Endothelial cell of umbilical vein (primary cell): Measurements from ENCODE around the gene MINDY4. TPM values are rescaled to one million over a fixed set of nuclear protein-coding genes. Genes with fewer than 3 reads are reported as not detected.

ENCODE experiments used
- BruUV-seq: library from RNA; stranded (reverse); fragments of 400-500 nt; replicated peaks from 2 replicates; lab custom pipeline; 2021; lab: Mats Ljungman, UMichigan
- CTCF ChIA-PET: fragments of 300-600, 350-600 bp; sonication (Branson Sonifier 250); formaldehyde crosslinking; loops from one replicate; lab custom pipeline; 2021; ENCODE audit warnings: antibody characterized with exemption, inconsistent platforms; lab: Charles Lee
- POLR2A ChIA-PET: fragments of 300-600, 350-600 bp; sonication (Branson Sonifier 250); formaldehyde crosslinking; loops from one replicate; lab custom pipeline; 2021; ENCODE audit warnings: antibody characterized with exemption, inconsistent platforms; lab: Charles Lee
- DNase-seq: peaks from one replicate; pipeline ENCODE4 v3.0.0-alpha.2; 2011; ENCODE audit warnings: low read depth, low spot score
- FAIRE-seq: peaks from 2 replicates; lab custom pipeline; 2011; peaks lifted over from hg19 to GRCh38; lab: Jason Lieb, UNC
- H2AFZ ChIP-seq: 2 replicates; pipeline ENCODE4 v1.6.0; 2012; ENCODE audit warnings: low read depth, low read length, control low read depth, inconsistent platforms
- H3K27ac ChIP-seq: 2 replicates; pipeline ENCODE4 v1.5.1; 2011; ENCODE audit warnings: low read depth, mild to moderate bottlenecking, control low read depth, low read length, moderate library complexity; ENCODE audit not compliant: insufficient read depth
- H3K27me3 ChIP-seq, 2 experiments: 2 replicates each; pipeline versions ENCODE4 v1.6.0 to v1.6.1; 2011; ENCODE audit warnings: low read length in 2 of 2, mixed read lengths in 1 of 2; ENCODE audit not compliant: control insufficient read depth in 2 of 2, insufficient read depth in 2 of 2
- H3K36me3 ChIP-seq, 2 experiments: 2 replicates in 1 of 2; 3 replicates in 1 of 2; pipeline ENCODE4 v1.5.1; 2011; ENCODE audit warnings: low read length in 2 of 2, mild to moderate bottlenecking in 1 of 2, moderate library complexity in 1 of 2; ENCODE audit not compliant: control insufficient read depth in 2 of 2, insufficient read depth in 2 of 2; ENCODE audit errors: extremely low read depth in 1 of 2
- H3K4me1 ChIP-seq: 3 replicates; pipeline ENCODE4 v1.5.1; 2011; ENCODE audit warnings: mild to moderate bottlenecking, low read length; ENCODE audit not compliant: control insufficient read depth, insufficient read depth; ENCODE audit errors: extremely low read depth
- H3K4me2 ChIP-seq: 2 replicates; pipeline ENCODE4 v1.6.1; 2011; ENCODE audit warnings: low read length, control low read depth, mixed read lengths; ENCODE audit not compliant: insufficient read depth
- H3K4me3 ChIP-seq, 3 experiments: fragments of 200-600 bp in 1 of 3; sonication (generic), shearing (Covaris generic) in 1 of 3; replicated peaks in 1 of 3; 2 replicates each; pipeline ENCODE4 v1.5.1; 2011 to 2016; ENCODE audit warnings: control low read depth in 3 of 3, low read length in 3 of 3, mild to moderate bottlenecking in 2 of 3, inconsistent platforms in 1 of 3, low read depth in 1 of 3, moderate library complexity in 1 of 3; ENCODE audit not compliant: insufficient read depth in 1 of 3
- H3K79me2 ChIP-seq: 2 replicates; pipeline ENCODE4 v1.6.0; 2012; ENCODE audit warnings: low read length, inconsistent platforms; ENCODE audit not compliant: control insufficient read depth, insufficient read depth
- H3K9ac ChIP-seq: replicated peaks from 2 replicates; pipeline ENCODE3; 2011; ENCODE audit warnings: low read length, control low read depth; ENCODE audit not compliant: insufficient read depth; ENCODE audit errors: extremely low read depth
- H3K9me1 ChIP-seq: replicated peaks from 3 replicates; pipeline ENCODE4 v1.6.0; 2011; ENCODE audit warnings: mild to moderate bottlenecking, low read length; ENCODE audit not compliant: control insufficient read depth, insufficient read depth; ENCODE audit errors: extremely low read depth
- H3K9me3 ChIP-seq: replicated peaks from 2 replicates; pipeline ENCODE4 v1.5.1; 2012; ENCODE audit warnings: low read length, inconsistent platforms; ENCODE audit not compliant: control insufficient read depth, insufficient read depth
- H4K20me1 ChIP-seq: replicated peaks from 2 replicates; pipeline ENCODE3; 2011; ENCODE audit warnings: mild to moderate bottlenecking, low read length; ENCODE audit not compliant: control insufficient read depth, insufficient read depth; ENCODE audit errors: extremely low read depth
- CTCF ChIP-seq, 2 donors: IDR thresholded peaks; 1 replicate in 1 of 2; 2 replicates in 1 of 2; pipeline ENCODE4 v1.5.1; 2011; ENCODE audit warnings: low read length in 2 of 2, mild to moderate bottlenecking in 2 of 2, moderate library complexity in 2 of 2, control low read depth in 1 of 2, inconsistent platforms in 1 of 2, low read depth in 1 of 2; ENCODE audit not compliant: insufficient read depth in 1 of 2; ENCODE audit errors: extremely low read depth in 1 of 2
- EZH2 ChIP-seq: IDR thresholded peaks from 2 replicates; pipeline ENCODE4 v1.6.1; 2012; ENCODE audit warnings: borderline replicate concordance, low read depth, mild to moderate bottlenecking, moderate library complexity, low read length, inconsistent platforms; ENCODE audit not compliant: severe bottlenecking
- FOS ChIP-seq: IDR thresholded peaks from 2 replicates; pipeline ENCODE4 v1.6.1; 2011; ENCODE audit warnings: mild to moderate bottlenecking, low read length, moderate library complexity, borderline replicate concordance; ENCODE audit not compliant: insufficient read depth
- GATA2 ChIP-seq: IDR thresholded peaks from 2 replicates; pipeline ENCODE4 v1.7.0; 2011; ENCODE audit warnings: low read depth, mild to moderate bottlenecking, moderate library complexity, mixed read lengths, low read length; ENCODE audit not compliant: insufficient read length, insufficient read depth
- JUN ChIP-seq: IDR thresholded peaks from 2 replicates; pipeline ENCODE4 v1.6.1; 2011; ENCODE audit warnings: borderline replicate concordance, low read depth; ENCODE audit not compliant: insufficient read length, insufficient read depth
- MAX ChIP-seq: IDR thresholded peaks from 2 replicates; pipeline ENCODE4 v1.6.1; 2011; ENCODE audit not compliant: insufficient read depth, insufficient read length
- MYC ChIP-seq: IDR thresholded peaks from one replicate; pipeline ENCODE4 v1.6.1; 2011; ENCODE audit warnings: mild to moderate bottlenecking, low read depth, low read length
- POLR2A ChIP-seq: IDR thresholded peaks from 2 replicates; pipeline ENCODE4 v1.6.1; 2012; ENCODE audit warnings: low read depth, mild to moderate bottlenecking, control low read depth, low read length
- POLR2AphosphoS5 ChIP-seq: IDR thresholded peaks from 2 replicates; pipeline ENCODE4 v1.6.1; 2012; ENCODE audit warnings: low read depth, mild to moderate bottlenecking, control low read depth, low read length, moderate library complexity; ENCODE audit not compliant: insufficient read depth
- dilution Hi-C: fragments of 300-500 bp; cut with MboI; formaldehyde crosslinking; loops from one replicate; pipeline ENCODE4 v1.15.0; 2019; ENCODE audit warnings: low sequenced_read_pairs; ENCODE audit not compliant: extremely low pct_ligation_motif_present
- intact Hi-C: fragments of 100-400 bp; cut with micrococcal nuclease; formaldehyde crosslinking; loops from one replicate; pipeline ENCODE4 v1.10.0; 2022
- polyA plus RNA-seq, 4 experiments: library from polyadenylated mRNA; depleted of rRNA in 3 of 4; stranded (reverse) in 3 of 4; unstranded in 1 of 4; fragments of >200 nt; gene quantifications; 2 replicates each; pipeline versions ENCODE4 v1.2.1 to v1.2.3, GENCODE V29; 2011 to 2012; ENCODE audit warnings: missing spikeins in 1 of 4
- total RNA-seq: library from RNA; stranded (reverse); gene quantifications from 2 replicates; pipeline ENCODE4 v1.2.3, GENCODE V29; 2021

Gene MINDY4
- total and polyA plus RNA-seq, 2 donors (not counting 3 experiments of a cell fraction or from before 2014, with no cell fraction given): 2.2 to 4.7 TPM

- H3K27ac ChIP-seq: no peak overlapping the region
- intact Hi-C loops: no loop called here
- POLR2A ChIA-PET: no interaction called here
These were observed 155.1 kb downstream of the MINDY4 start for GRCh38 chr7:30926313-30926712.

More at GRCh38 chr7:30926313-30926712, 155.1 kb downstream of the MINDY4 start:
- Histone ChIP-seq H3K9me3 (no peaks in the 10 kb centered on the region), H3K9ac (no peak overlapping the region), H3K36me3 (peaks cover 0 to 5% of the 10 kb centered on the region in 2 experiments), H4K20me1 (no peaks in the 10 kb centered on the region), H3K9me1 (no peaks in the 10 kb centered on the region), H3K27me3 (no peaks in the 10 kb centered on the region), H3K4me1 (peaks cover 7% of the 10 kb centered on the region), H3K4me2 (no peak overlapping the region), H2AFZ (no peak overlapping the region), H3K4me3 (no peak overlapping the region), H3K79me2 (no peaks in the 10 kb centered on the region)
- TF ChIP-seq FOS: no peak
- no peak for TF ChIP-seq MYC
- no peak for TF ChIP-seq POLR2AphosphoS5
- no peak for TF ChIP-seq GATA2
- TF ChIP-seq MAX: no peak
- TF ChIP-seq JUN: no peak
- no peak for TF ChIP-seq POLR2A
- no peak for TF ChIP-seq CTCF (IDR thresholded peaks at IDR 0.05; ENCODE audit: extremely low read depth in 1 of 2, insufficient read depth in 1 of 2, low read depth in 1 of 2, low read length in 2 of 2)
- no peak for TF ChIP-seq EZH2
- BruUV-seq: no TSS peak
- dilution Hi-C loops: no loop called here
- peak; percentile 90 for DNase-seq
- CTCF ChIA-PET: interaction anchor here (1.0 kb wide), 1 partner anchor 12 kb away, joined by 6 read pairs; no protein-coding TSS in a partner anchor
- no peak for FAIRE-seq
